Hematopoietic multipotent progenitor cell treated with erythropoietin and hydrocortisone succinate and interleukin-3 and kit ligand, for 17 days (in vitro differentiated cells): ENCODE measurements around the gene FBLN5.
"Not testable (repeated sequence)": the region's sequence is repeated elsewhere in the genome, so short reads cannot be mapped to it uniquely, and the experiment has no call there.

Experiments used
- DNase-seq: peaks from one replicate; pipeline ENCODE4 v3.0.0-alpha.2; 2015; ENCODE audit warnings: low spot score

The FBLN5 gene

GRCh38 chr14:91862417-91862816 lies 85.1 kb downstream of the FBLN5 start:
- no peak for DNase-seq

GRCh38 chr14:91861091-91861490 lies 86.4 kb downstream of the FBLN5 start:
- no peak for DNase-seq

GRCh38 chr14:91860238-91860637 lies 87.3 kb downstream of the FBLN5 start:
- DNase-seq: no peak

- DNase-seq: no peak
Observed at GRCh38 chr14:91858536-91859275, 88.8 kb downstream of the FBLN5 start.

- no peak for DNase-seq
Observed at GRCh38 chr14:91857614-91858013, 89.9 kb downstream of the FBLN5 start.

GRCh38 chr14:91854327-91854934 lies 93.1 kb downstream of the FBLN5 start:
- DNase-seq: no peak

GRCh38 chr14:91851563-91851962 lies 95.9 kb downstream of the FBLN5 start:
- no peak for DNase-seq

- DNase-seq: no peak
Observed at GRCh38 chr14:91848504-91849001, 98.9 kb downstream of the FBLN5 start.

GRCh38 chr14:91847693-91848092 lies 99.8 kb downstream of the FBLN5 start:
- DNase-seq: no peak

- DNase-seq: no peak
Observed at GRCh38 chr14:91845652-91846051, 101.8 kb downstream of the FBLN5 start.

- DNase-seq: not testable (repeated sequence)
Observed at GRCh38 chr14:91845056-91845455, 102.4 kb downstream of the FBLN5 start.

- no peak for DNase-seq
Observed at GRCh38 chr14:91844029-91844428, 103.5 kb downstream of the FBLN5 start.

GRCh38 chr14:91843437-91843836 lies 104.1 kb downstream of the FBLN5 start:
- DNase-seq: no peak

- DNase-seq: no peak
Observed at GRCh38 chr14:91841065-91841464, 106.4 kb downstream of the FBLN5 start.

GRCh38 chr14:91839749-91840148 lies 107.7 kb downstream of the FBLN5 start:
- no peak for DNase-seq

- DNase-seq: no peak
Observed at GRCh38 chr14:91837076-91837475, 110.4 kb downstream of the FBLN5 start.

GRCh38 chr14:91835920-91836843 lies 111.3 kb downstream of the FBLN5 start:
- peak; percentile 13 for DNase-seq

GRCh38 chr14:91835197-91835919 lies 112.1 kb downstream of the FBLN5 start:
- no peak for DNase-seq

GRCh38 chr14:91834571-91834970 lies 112.9 kb downstream of the FBLN5 start:
- DNase-seq: no peak

- no peak for DNase-seq
Observed at GRCh38 chr14:91831337-91831736, 116.2 kb downstream of the FBLN5 start.

- no peak for DNase-seq
Observed at GRCh38 chr14:91830777-91831176, 116.7 kb downstream of the FBLN5 start.

GRCh38 chr14:91829511-91829910 lies 118.0 kb downstream of the FBLN5 start:
- DNase-seq: no peak
